Measurements from ENCODE around the gene ATG7.
"Not testable (repeated sequence)": the region's sequence is repeated elsewhere in the genome, so short reads cannot be mapped to it uniquely, and the experiment has no call there.

The ATG7 gene

DNA sequence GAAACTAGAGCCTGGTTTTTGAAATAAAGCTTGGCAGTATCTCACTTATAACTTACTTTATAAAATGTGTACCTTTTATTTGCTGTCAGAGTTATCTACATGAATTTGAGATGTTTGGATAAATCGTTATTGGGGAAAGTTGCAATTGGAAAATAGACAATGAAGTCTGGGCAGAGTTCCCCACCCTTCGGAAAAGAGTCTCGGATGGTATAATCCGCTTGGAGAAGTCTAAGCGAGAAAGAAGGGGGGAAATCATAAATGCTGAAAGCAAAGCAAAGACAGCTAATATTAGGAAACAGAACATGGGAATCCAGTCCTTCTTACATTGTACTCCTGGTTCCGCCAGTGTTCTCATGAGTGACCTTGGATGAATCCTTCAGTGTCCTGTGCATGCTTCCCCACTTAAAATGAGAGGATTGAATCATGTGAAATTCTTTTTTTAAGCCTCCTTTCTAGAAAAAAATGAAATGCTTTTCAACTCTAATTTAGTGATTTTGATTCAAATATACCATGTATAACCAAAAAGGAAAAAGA lies 162.4 kb downstream of the ATG7 start:
- TF ChIP-seq, protein P1, sequence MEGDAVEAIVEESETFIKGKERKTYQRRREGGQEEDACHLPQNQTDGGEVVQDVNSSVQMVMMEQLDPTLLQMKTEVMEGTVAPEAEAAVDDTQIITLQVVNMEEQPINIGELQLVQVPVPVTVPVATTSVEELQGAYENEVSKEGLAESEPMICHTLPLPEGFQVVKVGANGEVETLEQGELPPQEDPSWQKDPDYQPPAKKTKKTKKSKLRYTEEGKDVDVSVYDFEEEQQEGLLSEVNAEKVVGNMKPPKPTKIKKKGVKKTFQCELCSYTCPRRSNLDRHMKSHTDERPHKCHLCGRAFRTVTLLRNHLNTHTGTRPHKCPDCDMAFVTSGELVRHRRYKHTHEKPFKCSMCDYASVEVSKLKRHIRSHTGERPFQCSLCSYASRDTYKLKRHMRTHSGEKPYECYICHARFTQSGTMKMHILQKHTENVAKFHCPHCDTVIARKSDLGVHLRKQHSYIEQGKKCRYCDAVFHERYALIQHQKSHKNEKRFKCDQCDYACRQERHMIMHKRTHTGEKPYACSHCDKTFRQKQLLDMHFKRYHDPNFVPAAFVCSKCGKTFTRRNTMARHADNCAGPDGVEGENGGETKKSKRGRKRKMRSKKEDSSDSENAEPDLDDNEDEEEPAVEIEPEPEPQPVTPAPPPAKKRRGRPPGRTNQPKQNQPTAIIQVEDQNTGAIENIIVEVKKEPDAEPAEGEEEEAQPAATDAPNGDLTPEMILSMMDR (IDR thresholded peaks at IDR 0.05; ENCODE audit: control insufficient read depth, extremely low read depth, insufficient read depth), result no peak
- DNase-seq (ENCODE audit: low read depth), result no peak
- no peak overlapping the region for H3K4me3 ChIP-seq (ENCODE audit: low read depth, low read length)

DNA sequence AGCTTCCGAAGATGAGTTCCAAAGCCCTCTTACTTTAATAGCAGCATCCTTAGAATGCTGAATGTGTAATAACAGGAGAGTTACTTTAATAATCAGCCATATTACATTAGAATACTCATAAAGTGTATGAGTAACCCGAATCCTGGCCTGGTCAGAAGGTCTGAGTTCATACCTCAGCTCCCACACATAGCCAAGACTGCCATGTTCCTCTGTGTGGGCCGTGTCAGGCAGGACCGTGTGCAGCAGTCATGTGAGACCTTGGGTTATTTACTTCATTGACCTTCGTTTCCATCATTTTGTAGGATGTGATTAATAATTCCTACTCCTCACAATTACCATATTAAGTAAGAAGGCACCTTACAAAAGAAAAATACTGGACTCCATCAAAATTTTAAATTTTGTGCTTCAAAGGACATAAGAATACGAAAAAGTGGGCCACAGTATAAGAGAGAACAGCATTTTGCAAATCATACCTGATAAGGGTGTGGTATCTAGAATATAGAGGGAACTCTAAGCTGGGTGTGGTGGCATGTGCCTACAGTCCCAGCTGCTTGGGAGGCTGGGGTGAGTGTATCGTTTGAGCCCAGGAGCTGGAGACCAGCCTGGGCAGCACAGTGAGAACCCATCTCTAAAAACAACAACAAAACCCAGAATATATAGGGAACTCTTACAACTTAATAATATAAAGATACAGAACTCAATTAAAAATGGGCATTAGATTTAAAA lies 163.4 kb downstream of the ATG7 start:
- no peak overlapping the region for H3K4me3 ChIP-seq (ENCODE audit: low read depth, low read length)
- TF ChIP-seq, protein P1 (IDR thresholded peaks at IDR 0.05; ENCODE audit: control insufficient read depth, extremely low read depth, insufficient read depth), result no peak
- no peak for DNase-seq (ENCODE audit: low read depth)

DNA sequence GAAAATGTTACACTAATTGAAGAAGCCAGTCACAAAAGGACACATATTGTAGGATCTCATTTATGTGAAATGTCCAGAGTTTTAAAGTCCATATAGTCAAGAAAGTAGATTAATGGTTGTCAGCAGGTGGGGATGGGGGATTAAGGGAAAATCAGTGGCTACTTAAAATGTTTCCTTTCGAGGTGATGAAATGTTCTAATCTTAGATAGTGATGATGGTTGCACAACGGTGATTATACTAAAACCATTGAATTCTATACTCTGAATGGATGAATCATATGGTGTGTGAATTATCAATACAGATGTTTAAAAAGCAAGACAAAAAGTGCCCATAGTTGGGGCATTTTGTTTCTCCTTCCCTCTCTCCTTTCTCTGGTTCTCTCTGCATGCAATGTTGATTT lies 164.6 kb downstream of the ATG7 start:
- DNase-seq (ENCODE audit: low read depth), result no peak
- TF ChIP-seq, protein P1 (IDR thresholded peaks at IDR 0.05; ENCODE audit: control insufficient read depth, extremely low read depth, insufficient read depth), result no peak
- H3K4me3 ChIP-seq (ENCODE audit: low read depth, low read length), result no peak overlapping the region

DNA sequence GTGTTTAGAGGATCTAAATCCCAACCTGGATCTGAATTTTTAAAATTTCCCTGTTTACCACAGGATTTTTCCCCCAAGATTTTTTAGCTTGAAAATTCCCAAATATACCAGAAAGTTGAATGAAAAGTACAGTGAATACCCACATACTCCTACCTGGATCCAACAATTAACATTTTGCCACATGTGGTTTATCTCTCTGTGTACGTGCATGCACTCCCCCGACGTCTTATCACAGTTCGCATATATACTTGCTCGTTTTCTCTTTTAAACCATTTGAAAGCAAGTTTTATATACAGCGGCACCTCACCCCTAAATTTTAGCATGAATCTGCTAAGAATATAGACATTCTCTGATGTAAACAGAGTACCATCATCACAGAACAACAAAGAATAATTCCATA lies 165.3 kb downstream of the ATG7 start:
- TF ChIP-seq, protein P1 (IDR thresholded peaks at IDR 0.05; ENCODE audit: control insufficient read depth, extremely low read depth, insufficient read depth), result no peak
- no peak overlapping the region for H3K4me3 ChIP-seq (ENCODE audit: low read depth, low read length)
- DNase-seq (ENCODE audit: low read depth), result no peak

DNA sequence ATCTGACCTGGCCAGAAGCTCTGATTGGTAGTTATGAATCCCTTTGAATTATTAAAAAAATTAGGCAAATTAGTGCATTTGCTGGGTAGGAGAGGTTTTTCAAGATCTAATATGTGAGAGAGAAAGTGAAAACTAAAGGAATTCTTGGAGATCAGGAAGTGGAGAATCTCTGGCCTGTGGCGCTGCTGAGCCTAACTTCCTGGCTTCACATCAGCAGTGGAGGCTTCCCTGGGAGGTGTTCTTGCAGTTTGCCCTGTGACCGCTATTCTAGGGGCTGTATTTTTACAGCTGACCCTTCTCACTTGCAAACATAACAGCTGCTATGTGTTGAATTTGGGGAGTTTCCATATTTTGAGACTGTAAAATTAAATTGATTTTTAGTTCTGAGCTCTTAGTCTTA lies 166.4 kb downstream of the ATG7 start:
- no peak overlapping the region for H3K4me3 ChIP-seq (ENCODE audit: low read depth, low read length)
- no peak for DNase-seq (ENCODE audit: low read depth)
- TF ChIP-seq, protein P1 (IDR thresholded peaks at IDR 0.05; ENCODE audit: control insufficient read depth, extremely low read depth, insufficient read depth), result no peak

DNA sequence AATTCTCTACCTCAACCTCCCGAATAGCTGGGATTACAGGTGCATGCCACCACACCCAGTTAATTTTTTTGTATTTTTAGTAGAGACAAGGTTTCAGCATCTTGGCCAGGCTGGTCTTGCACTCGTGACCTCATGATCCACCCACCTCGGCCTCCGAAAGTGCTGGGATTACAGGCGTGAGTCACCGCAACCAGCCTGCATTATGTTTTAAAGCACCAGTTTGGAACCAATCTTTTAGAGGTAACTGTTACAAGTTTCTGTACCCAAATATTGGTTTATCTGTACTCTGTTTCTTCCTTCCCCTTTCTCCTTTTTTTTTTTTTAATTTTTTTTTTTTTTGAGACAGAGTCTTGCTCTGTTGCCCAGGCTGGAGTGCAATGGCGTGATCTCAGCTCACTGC lies 169.1 kb downstream of the ATG7 start:
- DNase-seq (ENCODE audit: low read depth); H3K4me3 ChIP-seq (ENCODE audit: low read depth, low read length): not testable (repeated sequence)

DNA sequence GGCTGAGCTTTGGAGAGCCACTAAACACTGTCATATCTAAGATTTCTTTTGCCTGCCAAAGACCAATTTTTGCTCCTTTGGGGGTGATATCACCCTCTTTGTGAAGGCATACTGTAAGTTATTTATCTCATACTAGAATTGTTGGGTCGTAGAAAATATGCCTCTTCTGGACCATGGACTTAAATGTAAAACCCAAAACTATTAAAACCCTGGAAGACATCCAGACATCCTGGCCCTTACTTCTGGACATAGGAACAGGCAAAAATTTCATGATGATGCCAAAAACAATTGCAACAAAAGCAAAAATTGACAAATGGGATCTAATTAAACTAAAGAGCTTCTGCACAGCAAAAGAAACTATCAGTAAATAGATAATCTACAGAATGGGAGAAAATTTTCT lies 172.2 kb downstream of the ATG7 start:
- no peak for DNase-seq (ENCODE audit: low read depth)
- TF ChIP-seq, protein P1 (IDR thresholded peaks at IDR 0.05; ENCODE audit: control insufficient read depth, extremely low read depth, insufficient read depth), result no peak
- H3K4me3 ChIP-seq (ENCODE audit: low read depth, low read length), result no peak overlapping the region

DNA sequence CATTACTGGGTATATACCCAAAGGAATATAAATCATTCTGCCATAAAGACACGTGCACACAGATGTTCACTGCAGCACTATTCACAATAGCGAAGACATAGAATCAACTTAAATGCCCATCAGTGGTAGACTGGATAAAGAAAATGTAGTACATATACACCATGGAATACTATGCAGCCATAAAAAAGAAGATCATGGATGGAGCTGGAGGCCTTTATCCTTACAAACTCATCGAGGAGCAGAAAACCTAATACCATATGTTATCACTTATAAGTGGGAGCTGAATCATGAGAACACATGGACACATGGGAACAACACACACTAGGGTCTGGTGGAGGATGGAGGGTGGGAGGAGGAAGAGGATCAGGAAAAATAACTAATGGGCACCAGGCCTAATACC lies 173.0 kb downstream of the ATG7 start:
- not testable (repeated sequence) for H3K4me3 ChIP-seq (ENCODE audit: low read depth, low read length); DNase-seq (ENCODE audit: low read depth)
